ENCODE data around the gene KCNIP4.
"Not testable (repeated sequence)": the region's sequence is repeated elsewhere in the genome, so short reads cannot be mapped to it uniquely, and the experiment has no call there.

Gene KCNIP4

GRCh38 chr4:21374641-21375368 is 573.8 kb downstream of the KCNIP4 start:
- no peak overlapping the region for H3K4me3 ChIP-seq (ENCODE audit: low read depth, low read length)
- no peak for TF ChIP-seq CTCF (IDR thresholded peaks at IDR 0.05; ENCODE audit: low read depth, low read length)

DNA sequence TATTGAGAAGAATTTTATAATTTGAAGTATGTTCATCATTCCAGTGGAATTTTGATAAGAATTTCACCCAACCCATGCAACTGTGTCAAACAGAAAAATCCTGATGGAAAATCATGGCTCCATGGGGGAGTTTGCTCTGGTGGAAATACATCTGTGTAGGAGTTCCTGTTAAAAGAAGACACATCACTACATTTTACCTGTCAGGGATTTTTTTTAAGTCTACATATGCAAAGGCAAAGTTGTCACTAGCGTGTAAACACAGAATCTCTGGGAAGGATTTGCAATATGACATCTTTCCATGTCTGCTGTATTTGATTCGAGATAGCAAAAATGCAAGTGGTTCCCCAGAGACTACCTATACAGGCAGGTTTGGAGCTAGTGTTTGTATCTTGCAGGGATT is 581.0 kb downstream of the KCNIP4 start:
- no peak overlapping the region for H3K4me3 ChIP-seq (ENCODE audit: low read depth, low read length)
- TF ChIP-seq CTCF (IDR thresholded peaks at IDR 0.05; ENCODE audit: low read depth, low read length), result no peak

- TF ChIP-seq CTCF (IDR thresholded peaks at IDR 0.05; ENCODE audit: low read depth, low read length), result no peak
- H3K4me3 ChIP-seq (ENCODE audit: low read depth, low read length), result no peak overlapping the region
These were observed 581.7 kb downstream of the KCNIP4 start for GRCh38 chr4:21366840-21367239.

DNA sequence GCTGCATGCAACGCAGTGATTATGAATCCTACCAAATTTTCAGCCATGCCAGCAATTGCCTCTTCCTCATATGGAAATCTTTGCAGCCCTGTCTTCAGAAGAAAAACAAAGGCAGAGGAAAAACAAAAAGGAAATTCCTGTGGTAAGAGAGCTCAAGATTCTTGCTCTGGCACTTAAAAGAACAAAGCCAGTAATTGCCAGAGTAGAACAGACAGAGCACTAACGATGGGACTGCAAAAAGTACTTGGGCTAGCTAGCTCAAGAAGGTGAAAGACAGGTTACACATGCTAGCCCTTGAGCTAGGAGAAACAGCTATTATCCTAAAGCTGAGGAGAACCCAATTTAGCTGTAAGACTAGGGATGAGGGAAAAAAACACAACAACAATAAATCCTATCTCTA is 582.3 kb downstream of the KCNIP4 start:
- TF ChIP-seq CTCF (IDR thresholded peaks at IDR 0.05; ENCODE audit: low read depth, low read length), result no peak
- H3K4me3 ChIP-seq (ENCODE audit: low read depth, low read length), result no peak overlapping the region

DNA sequence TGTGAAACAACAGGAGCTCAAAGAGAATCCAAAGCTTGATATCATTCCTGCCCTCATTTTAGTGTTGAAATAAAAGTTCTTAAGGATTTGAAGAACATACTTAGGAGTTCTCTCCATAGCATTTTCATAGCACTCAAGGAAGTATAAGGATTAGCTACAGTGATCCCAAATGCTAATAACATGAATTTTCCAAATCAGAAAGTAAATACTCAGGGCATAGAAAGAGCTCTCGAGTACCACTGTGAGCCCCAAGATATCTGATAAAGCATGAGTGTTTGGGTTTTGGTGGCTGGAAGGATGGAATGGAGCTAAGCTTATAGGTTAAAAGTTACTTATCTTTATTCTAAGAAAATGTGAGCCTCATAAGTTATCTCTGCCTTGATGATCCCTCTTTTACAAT is 584.9 kb downstream of the KCNIP4 start:
- no peak for TF ChIP-seq CTCF (IDR thresholded peaks at IDR 0.05; ENCODE audit: low read depth, low read length)

GRCh38 chr4:21352354-21352753 is 596.2 kb downstream of the KCNIP4 start:
- not testable (repeated sequence) for H3K4me3 ChIP-seq (ENCODE audit: low read depth, low read length)

More for the DNA sequence above, 584.9 kb downstream of the KCNIP4 start:
- H3K4me3 ChIP-seq (ENCODE audit: low read depth, low read length), result no peak overlapping the region

DNA sequence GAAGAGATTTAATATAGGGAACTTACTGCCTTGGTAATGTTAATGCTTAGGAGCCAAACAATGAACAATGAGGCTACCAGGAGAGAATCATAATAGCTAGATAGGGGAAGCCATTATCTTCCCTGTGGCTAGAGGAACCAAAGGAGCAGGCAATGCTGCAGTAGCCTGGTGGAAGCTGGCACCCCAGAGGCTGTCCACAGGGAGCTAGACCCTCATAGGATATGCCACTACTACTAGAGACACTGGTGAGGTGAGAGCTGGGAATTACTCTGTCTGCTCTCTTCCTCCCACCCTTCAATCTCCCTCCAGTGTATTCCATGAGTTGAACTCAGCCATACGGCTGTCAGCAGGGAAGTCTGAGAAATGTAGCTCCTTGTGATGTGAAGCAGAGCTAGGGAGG is 601.4 kb downstream of the KCNIP4 start:
- TF ChIP-seq CTCF (IDR thresholded peaks at IDR 0.05; ENCODE audit: low read depth, low read length), result no peak
- no peak overlapping the region for H3K4me3 ChIP-seq (ENCODE audit: low read depth, low read length)

Data from WI38 (cell line).